Lung (tissue), 12 donors: ENCODE results near the gene MRPL44. TPM values are rescaled to one million over a fixed set of nuclear protein-coding genes. Genes with fewer than 3 reads are reported as not detected.
A peak's percentile ranks its signal among the peaks of the same experiment; 100 is the strongest.
"Not testable (repeated sequence)": the region's sequence is repeated elsewhere in the genome, so short reads cannot be mapped to it uniquely, and the experiment has no call there.

ENCODE experiments used
- ATAC-seq: fragments of 200-7000 bp; cut with Tn5 transposase; one replicate; pipeline ENCODE4 v1.9.1; 2020; ENCODE audit warnings: moderate number of reproducible peaks; ENCODE audit not compliant: insufficient read depth, low FRiP score
- DNase-seq, 3 donors: peaks; one replicate each; pipeline ENCODE4 v3.0.0-alpha.2; 2013 to 2017
- H3K27ac ChIP-seq, 2 donors: one replicate each; pipeline ENCODE4 v1.5.1; 2013; ENCODE audit warnings: mild to moderate bottlenecking in 2 of 2, moderate library complexity in 2 of 2, control low read depth in 1 of 2, inconsistent platforms in 1 of 2, low read depth in 1 of 2, low read length in 1 of 2
- H3K27me3 ChIP-seq, 3 donors: one replicate each; pipeline ENCODE4 v1.5.1; 2013; ENCODE audit warnings: low read length in 2 of 3; ENCODE audit not compliant: control insufficient read depth in 3 of 3, insufficient read depth in 3 of 3
- H3K36me3 ChIP-seq, 4 donors: one replicate each; pipeline ENCODE4 v1.5.1; 2013; ENCODE audit warnings: low read length in 4 of 4, mild to moderate bottlenecking in 1 of 4, moderate library complexity in 1 of 4; ENCODE audit not compliant: control insufficient read depth in 4 of 4, insufficient read depth in 4 of 4
- H3K4me1 ChIP-seq, 5 donors: one replicate each; pipeline ENCODE4 v1.5.1; 2013; ENCODE audit warnings: low read length in 5 of 5, mild to moderate bottlenecking in 2 of 5, moderate library complexity in 1 of 5; ENCODE audit not compliant: control insufficient read depth in 5 of 5, insufficient read depth in 5 of 5
- H3K4me3 ChIP-seq: one replicate; pipeline ENCODE4 v1.5.1; 2013; ENCODE audit warnings: mild to moderate bottlenecking, control low read depth, moderate library complexity
- H3K9ac ChIP-seq, 2 donors: one replicate each; pipeline ENCODE4 v1.5.1; 2013; ENCODE audit warnings: low read length in 2 of 2, control low read depth in 1 of 2; ENCODE audit not compliant: insufficient read depth in 1 of 2
- H3K9me3 ChIP-seq, 4 donors: one replicate each; pipeline ENCODE4 v1.5.1; 2013; ENCODE audit warnings: low read length in 3 of 4, mild to moderate bottlenecking in 1 of 4, moderate library complexity in 1 of 4; ENCODE audit not compliant: control insufficient read depth in 4 of 4, insufficient read depth in 3 of 4
- CTCF ChIP-seq: IDR thresholded peaks from 2 replicates; pipeline ENCODE4 v1.5.1; 2012; ENCODE audit warnings: mild to moderate bottlenecking; ENCODE audit errors: control extremely low read depth, extremely low read depth
- WGBS, 2 donors: extraction: QIAGEN DNeasy Blood & Tissue Kit; methylation state at CpG; one replicate each; pipeline ENCODE4 v1.1.7; 2013; 5-methylcytosine and 5-hydroxymethylcytosine counted together
- polyA plus RNA-seq, 2 donors: library from polyadenylated mRNA; stranded (reverse); fragments of 200-250 nt; gene quantifications; one replicate each; pipeline ENCODE4 v1.2.1, GENCODE V29; 2013
- total RNA-seq, 2 donors: library from RNA; depleted of rRNA in 1 of 2; stranded (reverse); fragments of >200 nt in 1 of 2; gene quantifications; one replicate each; pipeline ENCODE4 v1.2.1, GENCODE V29; 2014 to 2021
- donor health status: control.
- donor health status: control.
- donor health status: Bipolar disorder and iron deficiency.
- donor health status: healthy.
- donor health status: DM: yes; HTN: yes; CAD: no.

The MRPL44 gene
- total and polyA plus RNA-seq, 4 donors = 20.4 to 23.1 (median 21.5) TPM

- 87 to 88% methylated on average over 6 of the region's 6 CpGs for WGBS, 2 donors
- H3K9me3 ChIP-seq = no peaks in the 10 kb centered on the region
- H3K36me3 ChIP-seq = peaks cover 0 to 5% (median 1%) of the 10 kb centered on the region in 4 donors
- no peak overlapping the region for H3K9ac ChIP-seq
- H3K4me1 ChIP-seq = peaks cover 0 to 28% (median 0%) of the 10 kb centered on the region in 5 donors
- ATAC-seq (no peak), DNase-seq (no peak)
- H3K4me3 ChIP-seq = no peak overlapping the region
- no peaks in the 10 kb centered on the region for H3K27me3 ChIP-seq
- TF ChIP-seq CTCF = no peak
- H3K27ac ChIP-seq = no peak overlapping the region
These were observed 39.1 kb downstream of the MRPL44 start for GRCh38 chr2:223996391-223996790.

- Histone ChIP-seq H3K4me1 (peaks cover 0 to 28% (median 0%) of the 10 kb centered on the region in 5 donors), H3K27ac (no peak overlapping the region)
These were observed 40.7 kb downstream of the MRPL44 start for GRCh38 chr2:223997938-223998337.

GRCh38 chr2:223998948-223999347 is 41.7 kb downstream of the MRPL44 start:
- H3K4me3 ChIP-seq = no peak overlapping the region
- no peak for ATAC-seq
- H3K36me3 ChIP-seq = peaks cover 0 to 7% (median 2%) of the 10 kb centered on the region in 4 donors
- peaks cover 0 to 28% (median 0%) of the 10 kb centered on the region in 5 donors for H3K4me1 ChIP-seq
- no peak overlapping the region for H3K9ac ChIP-seq
- TF ChIP-seq CTCF = no peak
- no peaks in the 10 kb centered on the region for H3K27me3 ChIP-seq
- H3K9me3 ChIP-seq = no peaks in the 10 kb centered on the region
- no peak overlapping the region for H3K27ac ChIP-seq
- 55 to 56% methylated on average over 2 of the region's 2 CpGs for WGBS, 2 donors
- peak in 2 of 3 donors; percentile 82 to 91 for DNase-seq

More at GRCh38 chr2:223997938-223998337, 40.7 kb downstream of the MRPL44 start:
- no peaks in the 10 kb centered on the region for H3K9me3 ChIP-seq
- H3K9ac ChIP-seq = no peak overlapping the region
- peaks cover 0 to 7% (median 2%) of the 10 kb centered on the region in 4 donors for H3K36me3 ChIP-seq
- TF ChIP-seq CTCF = no peak
- H3K4me3 ChIP-seq = no peak overlapping the region
- DNase-seq (no peak), ATAC-seq (no peak)
- H3K27me3 ChIP-seq = no peaks in the 10 kb centered on the region
- 75 to 91% methylated on average over 5 of the region's 5 CpGs for WGBS, 2 donors

- ATAC-seq = no peak
- no peak for TF ChIP-seq CTCF
These were observed 42.6 kb downstream of the MRPL44 start for GRCh38 chr2:223999862-224000261.

GRCh38 chr2:224000662-224001061 is 43.4 kb downstream of the MRPL44 start:
- not testable (repeated sequence) for H3K36me3 ChIP-seq, H3K27me3 ChIP-seq, H3K9me3 ChIP-seq, DNase-seq, H3K4me3 ChIP-seq, H3K9ac ChIP-seq, H3K27ac ChIP-seq, ATAC-seq
- WGBS, 2 donors = 88% methylated on average over 5 of the region's 5 CpGs
- peaks cover 0 to 41% (median 6%) of the 10 kb centered on the region in 5 donors for H3K4me1 ChIP-seq

More at GRCh38 chr2:223999862-224000261, 42.6 kb downstream of the MRPL44 start:
- Histone ChIP-seq H3K27me3 (no peaks in the 10 kb centered on the region), H3K27ac (no peak overlapping the region), H3K9ac (no peak overlapping the region), H3K4me3 (no peak overlapping the region), H3K9me3 (no peaks in the 10 kb centered on the region), H3K36me3 (peaks cover 0 to 7% (median 2%) of the 10 kb centered on the region in 4 donors), H3K4me1 (peaks cover 0 to 34% (median 6%) of the 10 kb centered on the region in 5 donors)
- no peak for DNase-seq
- 89 to 94% methylated on average over 11 of the region's 11 CpGs for WGBS, 2 donors
